C4-2B (cell line): Measurements from ENCODE around the gene BBX.

Experiments used
- ZFX ChIP-seq: fragments of 450-650 bp; IDR thresholded peaks from 2 replicates; pipeline ENCODE4 v1.6.1; 2017
- TF ChIP-seq, protein P1 (sequence below): fragments of 450-650 bp; conservative IDR thresholded peaks from 2 replicates; pipeline ENCODE4 v1.5.1; 2017; ENCODE audit warnings: mild to moderate bottlenecking

DNA sequence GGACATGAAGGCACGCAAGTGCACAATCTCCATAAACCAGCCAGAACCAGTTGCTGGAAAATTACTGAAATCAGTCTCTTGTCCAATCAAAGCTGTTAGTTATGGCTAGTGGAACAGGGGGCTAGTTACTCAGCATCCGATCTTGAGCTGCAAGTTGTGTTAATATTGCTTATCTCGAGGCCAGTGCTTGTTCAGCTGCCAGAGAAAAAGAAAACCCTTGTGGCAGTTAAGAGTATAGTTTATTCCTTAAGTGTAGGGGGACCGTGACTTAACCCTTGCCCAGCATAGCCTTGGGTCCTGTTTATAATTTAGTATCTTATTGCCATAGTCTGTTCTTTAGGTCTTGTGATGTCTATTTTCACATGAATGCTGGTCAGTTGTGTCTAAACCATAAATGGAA is 299.5 kb downstream of the BBX start:
- TF ChIP-seq, protein P1, sequence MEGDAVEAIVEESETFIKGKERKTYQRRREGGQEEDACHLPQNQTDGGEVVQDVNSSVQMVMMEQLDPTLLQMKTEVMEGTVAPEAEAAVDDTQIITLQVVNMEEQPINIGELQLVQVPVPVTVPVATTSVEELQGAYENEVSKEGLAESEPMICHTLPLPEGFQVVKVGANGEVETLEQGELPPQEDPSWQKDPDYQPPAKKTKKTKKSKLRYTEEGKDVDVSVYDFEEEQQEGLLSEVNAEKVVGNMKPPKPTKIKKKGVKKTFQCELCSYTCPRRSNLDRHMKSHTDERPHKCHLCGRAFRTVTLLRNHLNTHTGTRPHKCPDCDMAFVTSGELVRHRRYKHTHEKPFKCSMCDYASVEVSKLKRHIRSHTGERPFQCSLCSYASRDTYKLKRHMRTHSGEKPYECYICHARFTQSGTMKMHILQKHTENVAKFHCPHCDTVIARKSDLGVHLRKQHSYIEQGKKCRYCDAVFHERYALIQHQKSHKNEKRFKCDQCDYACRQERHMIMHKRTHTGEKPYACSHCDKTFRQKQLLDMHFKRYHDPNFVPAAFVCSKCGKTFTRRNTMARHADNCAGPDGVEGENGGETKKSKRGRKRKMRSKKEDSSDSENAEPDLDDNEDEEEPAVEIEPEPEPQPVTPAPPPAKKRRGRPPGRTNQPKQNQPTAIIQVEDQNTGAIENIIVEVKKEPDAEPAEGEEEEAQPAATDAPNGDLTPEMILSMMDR: no peak
- TF ChIP-seq ZFX: no peak
